ENCODE measurements around the gene TAB2.
A peak's percentile ranks its signal among the peaks of the same experiment; 100 is the strongest.

Gene TAB2

GRCh38 chr6:149317644-149318571 lies at the start of gene TAB2:
Gene TAB2 (plus strand): TSS chr6:149317712. CDS start chr6:149369998, 52,286 bp downstream.
- peak within 1 kb of the TSS; percentile 85 for H3K4me3 ChIP-seq (ENCODE audit: low read depth, low read length)

GRCh38 chr6:149268146-149268545 lies 49.4 kb upstream of the TAB2 start:
- no peak overlapping the region for H3K4me3 ChIP-seq (ENCODE audit: low read depth, low read length)

GRCh38 chr6:149268768-149269167 lies 48.7 kb upstream of the TAB2 start:
- H3K4me3 ChIP-seq (ENCODE audit: low read depth, low read length) = no peak overlapping the region

- no peak overlapping the region for H3K4me3 ChIP-seq (ENCODE audit: low read depth, low read length)
Measured at GRCh38 chr6:149270616-149271015, 46.9 kb upstream of the TAB2 start.

- no peak overlapping the region for H3K4me3 ChIP-seq (ENCODE audit: low read depth, low read length)
Measured at GRCh38 chr6:149271348-149272340, 45.9 kb upstream of the TAB2 start.

GRCh38 chr6:149273318-149273717 lies 44.2 kb upstream of the TAB2 start:
- H3K4me3 ChIP-seq (ENCODE audit: low read depth, low read length) = no peak overlapping the region

- H3K4me3 ChIP-seq (ENCODE audit: low read depth, low read length) = no peak overlapping the region
Measured at GRCh38 chr6:149275621-149276020, 41.9 kb upstream of the TAB2 start.

GRCh38 chr6:149277621-149278020 lies 39.9 kb upstream of the TAB2 start:
- H3K4me3 ChIP-seq (ENCODE audit: low read depth, low read length) = no peak overlapping the region

GRCh38 chr6:149278997-149279396 lies 38.5 kb upstream of the TAB2 start:
- no peak overlapping the region for H3K4me3 ChIP-seq (ENCODE audit: low read depth, low read length)

GRCh38 chr6:149284904-149285303 lies 32.6 kb upstream of the TAB2 start:
- H3K4me3 ChIP-seq (ENCODE audit: low read depth, low read length) = no peak overlapping the region

GRCh38 chr6:149285626-149286025 lies 31.9 kb upstream of the TAB2 start:
- no peak overlapping the region for H3K4me3 ChIP-seq (ENCODE audit: low read depth, low read length)

- no peak overlapping the region for H3K4me3 ChIP-seq (ENCODE audit: low read depth, low read length)
Measured at GRCh38 chr6:149286905-149287304, 30.6 kb upstream of the TAB2 start.

- no peak overlapping the region for H3K4me3 ChIP-seq (ENCODE audit: low read depth, low read length)
Measured at GRCh38 chr6:149289192-149289781, 28.2 kb upstream of the TAB2 start.

GRCh38 chr6:149289966-149290365 lies 27.5 kb upstream of the TAB2 start:
- H3K4me3 ChIP-seq (ENCODE audit: low read depth, low read length) = no peak overlapping the region

GRCh38 chr6:149293244-149293643 lies 24.3 kb upstream of the TAB2 start:
- H3K4me3 ChIP-seq (ENCODE audit: low read depth, low read length) = no peak overlapping the region

GRCh38 chr6:149300563-149300962 lies 16.9 kb upstream of the TAB2 start:
- H3K4me3 ChIP-seq (ENCODE audit: low read depth, low read length) = no peak overlapping the region

- no peak overlapping the region for H3K4me3 ChIP-seq (ENCODE audit: low read depth, low read length)
Measured at GRCh38 chr6:149302723-149303122, 14.8 kb upstream of the TAB2 start.

GRCh38 chr6:149303468-149303867 lies 14.0 kb upstream of the TAB2 start:
- H3K4me3 ChIP-seq (ENCODE audit: low read depth, low read length) = no peak overlapping the region

- H3K4me3 ChIP-seq (ENCODE audit: low read depth, low read length) = no peak overlapping the region
Measured at GRCh38 chr6:149305372-149305771, 12.1 kb upstream of the TAB2 start.

GRCh38 chr6:149306967-149307366 lies 10.5 kb upstream of the TAB2 start:
- H3K4me3 ChIP-seq (ENCODE audit: low read depth, low read length) = no peak overlapping the region

GRCh38 chr6:149311293-149311692 lies 6.2 kb upstream of the TAB2 start:
- H3K4me3 ChIP-seq (ENCODE audit: low read depth, low read length) = no peak overlapping the region

All from iPS-11a (cell line).